B cell (primary cell): Measurements from ENCODE around the gene AP3B2. TPM values are rescaled to one million over a fixed set of nuclear protein-coding genes. Genes with fewer than 3 reads are reported as not detected.
"Not testable (repeated sequence)": the region's sequence is repeated elsewhere in the genome, so short reads cannot be mapped to it uniquely, and the experiment has no call there.

Experiments used
- ATAC-seq: fragments of 200-7000 bp; cut with Tn5 transposase; one replicate; pipeline ENCODE4 v1.10.0; 2021; ENCODE audit warnings: low read depth, mild to moderate bottlenecking, moderate number of reproducible peaks, moderate library complexity
- CTCF ChIA-PET: fragments of 350-600 bp; sonication (Branson Sonifier 250); formaldehyde crosslinking; loops from one replicate; lab custom pipeline; 2021; ENCODE audit warnings: antibody characterized with exemption, inconsistent platforms; lab: Charles Lee
- POLR2A ChIA-PET: fragments of 350-600 bp; sonication (Branson Sonifier 250); formaldehyde crosslinking; loops from one replicate; lab custom pipeline; 2021; ENCODE audit warnings: antibody characterized with exemption; lab: Charles Lee
- DNase-seq: peaks from one replicate; pipeline ENCODE4 v3.0.0; 2013
- H2AFZ ChIP-seq: 2 replicates; pipeline ENCODE4 v1.6.1; 2012; ENCODE audit warnings: mild to moderate bottlenecking, low read depth, low read length; ENCODE audit not compliant: insufficient read depth, poor library complexity, severe bottlenecking
- H3K27ac ChIP-seq, 2 donors: 1 replicate in 1 of 2; 2 replicates in 1 of 2; pipeline ENCODE4 v1.5.1; 2012 to 2013; ENCODE audit warnings: low read length in 2 of 2, mild to moderate bottlenecking in 2 of 2, moderate library complexity in 1 of 2
- H3K27me3 ChIP-seq, 4 experiments: fragments of 200-600 bp in 1 of 4; sonication (generic) in 1 of 4; replicated peaks in 1 of 4; 1 replicate in 2 of 4; 2 replicates in 2 of 4; pipeline versions ENCODE4 v1.6.1 to v1.7.0; 2013 to 2016; ENCODE audit warnings: low read length in 3 of 4, mild to moderate bottlenecking in 2 of 4, mixed read lengths in 1 of 4, moderate library complexity in 1 of 4; ENCODE audit not compliant: insufficient read depth in 4 of 4, control insufficient read depth in 3 of 4; ENCODE audit errors: control extremely low read depth in 1 of 4
- H3K36me3 ChIP-seq, 2 experiments: replicated peaks in 1 of 2; 1 replicate in 1 of 2; 2 replicates in 1 of 2; pipeline versions ENCODE4 v1.6.1 to v1.7.1; 2013; ENCODE audit warnings: low read length in 1 of 2; ENCODE audit not compliant: insufficient read depth in 2 of 2, control insufficient read depth in 1 of 2; ENCODE audit errors: control extremely low read depth in 1 of 2, extremely low read depth in 1 of 2
- H3K4me1 ChIP-seq, 2 donors: fragments of 200-600 bp in 1 of 2; sonication (generic) in 1 of 2; 1 replicate in 1 of 2; 2 replicates in 1 of 2; pipeline versions ENCODE4 v1.5.1 to v1.6.1; 2013 to 2017; ENCODE audit warnings: low read length in 2 of 2; ENCODE audit not compliant: control insufficient read depth in 2 of 2, insufficient read depth in 2 of 2
- H3K4me2 ChIP-seq: replicated peaks from 2 replicates; pipeline ENCODE3; 2012; ENCODE audit warnings: mild to moderate bottlenecking, low read depth, low read length; ENCODE audit not compliant: poor library complexity, severe bottlenecking
- H3K4me3 ChIP-seq, 5 experiments: fragments of 200-600 bp in 1 of 5; sonication (generic) in 1 of 5; 1 replicate in 3 of 5; 2 replicates in 2 of 5; pipeline versions ENCODE4 v1.5.1 to v1.7.0; 2011 to 2016; ENCODE audit warnings: low read length in 4 of 5, mild to moderate bottlenecking in 4 of 5, low read depth in 2 of 5, control low read depth in 1 of 5, moderate library complexity in 1 of 5; ENCODE audit not compliant: insufficient read depth in 1 of 5; ENCODE audit errors: control extremely low read depth in 1 of 5, extremely low read depth in 1 of 5
- H3K79me2 ChIP-seq: fragments of 200-600 bp; sonication (generic); one replicate; pipeline ENCODE4 v1.6.0; 2016; ENCODE audit warnings: low read length; ENCODE audit not compliant: control insufficient read depth, insufficient read depth
- H3K9ac ChIP-seq: fragments of 200-600 bp; sonication (generic); 2 replicates; pipeline ENCODE4 v1.6.1; 2017; ENCODE audit warnings: mild to moderate bottlenecking, low read length, moderate library complexity
- H3K9me3 ChIP-seq, 3 donors: one replicate each; pipeline versions ENCODE4 v1.6.1 to v1.7.1; 2013; ENCODE audit warnings: low read length in 2 of 3; ENCODE audit not compliant: control insufficient read depth in 2 of 3, insufficient read depth in 1 of 3; ENCODE audit errors: control extremely low read depth in 1 of 3
- H4K20me1 ChIP-seq: 2 replicates; pipeline ENCODE4 v1.6.0; 2012; ENCODE audit warnings: mild to moderate bottlenecking, low read length; ENCODE audit not compliant: insufficient read depth, control insufficient read depth, poor library complexity, severe bottlenecking
- H3K27ac Mint-ChIP-seq: one replicate; pipeline ENCODE4 v1.8.0; 2021; ENCODE audit warnings: mixed read lengths
- H3K27me3 Mint-ChIP-seq: one replicate; pipeline ENCODE4 v1.8.0; 2021; ENCODE audit warnings: mixed read lengths
- H3K4me1 Mint-ChIP-seq: one replicate; pipeline ENCODE4 v1.8.0; 2021; ENCODE audit warnings: mixed read lengths
- H3K4me3 Mint-ChIP-seq: one replicate; pipeline ENCODE4 v1.8.0; 2021; ENCODE audit warnings: mixed read lengths
- H3K9me3 Mint-ChIP-seq: one replicate; pipeline ENCODE4 v1.8.0; 2022; ENCODE audit warnings: mixed read lengths; ENCODE audit not compliant: insufficient read depth
- WGBS: methylation state at CpG from one replicate; pipeline ENCODE4 v1.1.5; 2013; ENCODE audit warnings: missing lambda C conversion rate; ENCODE audit not compliant: insufficient coverage; 5-methylcytosine and 5-hydroxymethylcytosine counted together
- intact Hi-C: fragments of 100-400 bp; cut with micrococcal nuclease; formaldehyde crosslinking; loops from one replicate; pipeline ENCODE4 v1.10.0; 2022
- polyA plus RNA-seq: library from polyadenylated mRNA; depleted of rRNA; stranded (reverse); fragments of >200 nt; gene quantifications from 2 replicates; pipeline ENCODE4 v1.2.3, GENCODE V29; 2012
- total RNA-seq, 2 donors: library from RNA; stranded (reverse); fragments of 120-200 nt in 1 of 2; gene quantifications; 1 replicate in 1 of 2; 2 replicates in 1 of 2; pipeline versions ENCODE4 v1.2.3 to v1.2.4, GENCODE V29; 2013 to 2022
- TF ChIP-seq, protein P1 (sequence below): fragments of 200-600 bp; IDR thresholded peaks from one replicate; pipeline ENCODE4 v1.8.0; 2022; ENCODE audit warnings: antibody characterized with exemption, mild to moderate bottlenecking

AP3B2 gene
- total and polyA plus RNA-seq, 2 donors (not counting 1 experiment from before 2014, with no cell fraction given), result 0.15 to 0.37 TPM

DNA sequence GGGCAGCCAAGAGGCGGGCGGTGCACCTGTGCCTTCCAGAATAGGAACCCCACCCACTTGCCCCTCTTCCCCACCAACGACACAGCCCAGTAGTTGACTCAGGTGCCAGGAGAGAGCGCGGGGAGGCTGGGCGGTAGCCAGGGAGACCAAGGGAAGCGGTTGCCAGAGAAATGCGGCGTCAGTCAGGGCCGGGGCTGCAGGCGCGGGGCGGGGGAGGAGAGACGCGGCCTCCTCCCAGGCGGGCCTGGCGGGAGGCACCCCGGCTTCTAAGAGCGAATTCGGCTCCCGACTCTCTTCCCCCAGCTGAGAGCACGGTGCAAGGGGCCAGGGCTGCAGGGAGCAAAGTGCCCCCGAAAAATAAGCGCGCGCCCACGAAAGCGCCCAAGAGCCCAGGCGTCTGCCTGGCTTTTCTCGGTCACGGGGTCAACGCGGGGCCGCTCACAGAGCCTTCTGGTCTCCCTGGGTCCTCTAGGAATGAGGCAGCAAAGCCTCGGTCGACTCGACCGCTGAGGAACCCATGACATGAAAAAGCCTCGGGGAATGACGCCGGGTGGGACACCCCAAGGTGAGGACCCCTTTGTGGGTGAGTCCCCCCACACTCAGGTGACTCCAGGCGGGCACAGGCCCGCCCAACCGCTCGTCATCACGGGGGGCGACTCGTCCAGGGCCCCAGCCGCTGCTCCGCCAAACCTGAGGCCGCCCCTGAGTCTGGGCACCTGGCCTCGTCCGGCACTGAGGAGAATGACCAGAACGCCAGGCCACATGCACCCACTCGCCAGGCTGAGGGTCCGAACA lies 63.2 kb downstream of the AP3B2 start:
- WGBS, result 27% methylated on average over 54 of the region's 56 CpGs
- Histone ChIP-seq H3K27ac (no peak overlapping the region), H4K20me1 (no peaks in the 10 kb centered on the region), H3K4me3 (peak overlapping the region in 1 of 5 experiments; percentile 65), H2AFZ (peak overlapping the region; percentile 73), H3K4me1 (peaks cover 11 to 20% of the 10 kb centered on the region in 2 donors), H3K36me3 (no peaks in the 10 kb centered on the region), H3K4me2 (peak overlapping the region; percentile 94), H3K9me3 (peaks cover 0 to 24% (median 0%) of the 10 kb centered on the region in 3 donors), H3K79me2 (no peaks in the 10 kb centered on the region), H3K27me3 (peaks cover 0 to 60% (median 33%) of the 10 kb centered on the region in 4 experiments), H3K9ac (peak overlapping the region; percentile 64)
- no peaks in the 10 kb centered on the region for H3K9me3 Mint-ChIP-seq
- peaks cover 12% of the 10 kb centered on the region for H3K4me1 Mint-ChIP-seq
- CTCF ChIA-PET, result no interaction called here
- POLR2A ChIA-PET, result no interaction called here
- intact Hi-C loops, result no loop called here
- peak; percentile 9 for DNase-seq
- peak overlapping the region; percentile 69 for H3K4me3 Mint-ChIP-seq
- TF ChIP-seq, protein P1, sequence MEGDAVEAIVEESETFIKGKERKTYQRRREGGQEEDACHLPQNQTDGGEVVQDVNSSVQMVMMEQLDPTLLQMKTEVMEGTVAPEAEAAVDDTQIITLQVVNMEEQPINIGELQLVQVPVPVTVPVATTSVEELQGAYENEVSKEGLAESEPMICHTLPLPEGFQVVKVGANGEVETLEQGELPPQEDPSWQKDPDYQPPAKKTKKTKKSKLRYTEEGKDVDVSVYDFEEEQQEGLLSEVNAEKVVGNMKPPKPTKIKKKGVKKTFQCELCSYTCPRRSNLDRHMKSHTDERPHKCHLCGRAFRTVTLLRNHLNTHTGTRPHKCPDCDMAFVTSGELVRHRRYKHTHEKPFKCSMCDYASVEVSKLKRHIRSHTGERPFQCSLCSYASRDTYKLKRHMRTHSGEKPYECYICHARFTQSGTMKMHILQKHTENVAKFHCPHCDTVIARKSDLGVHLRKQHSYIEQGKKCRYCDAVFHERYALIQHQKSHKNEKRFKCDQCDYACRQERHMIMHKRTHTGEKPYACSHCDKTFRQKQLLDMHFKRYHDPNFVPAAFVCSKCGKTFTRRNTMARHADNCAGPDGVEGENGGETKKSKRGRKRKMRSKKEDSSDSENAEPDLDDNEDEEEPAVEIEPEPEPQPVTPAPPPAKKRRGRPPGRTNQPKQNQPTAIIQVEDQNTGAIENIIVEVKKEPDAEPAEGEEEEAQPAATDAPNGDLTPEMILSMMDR, result no peak
- no peak for ATAC-seq
- H3K27me3 Mint-ChIP-seq, result peaks cover 55% of the 10 kb centered on the region
- H3K27ac Mint-ChIP-seq, result no peak overlapping the region

DNA sequence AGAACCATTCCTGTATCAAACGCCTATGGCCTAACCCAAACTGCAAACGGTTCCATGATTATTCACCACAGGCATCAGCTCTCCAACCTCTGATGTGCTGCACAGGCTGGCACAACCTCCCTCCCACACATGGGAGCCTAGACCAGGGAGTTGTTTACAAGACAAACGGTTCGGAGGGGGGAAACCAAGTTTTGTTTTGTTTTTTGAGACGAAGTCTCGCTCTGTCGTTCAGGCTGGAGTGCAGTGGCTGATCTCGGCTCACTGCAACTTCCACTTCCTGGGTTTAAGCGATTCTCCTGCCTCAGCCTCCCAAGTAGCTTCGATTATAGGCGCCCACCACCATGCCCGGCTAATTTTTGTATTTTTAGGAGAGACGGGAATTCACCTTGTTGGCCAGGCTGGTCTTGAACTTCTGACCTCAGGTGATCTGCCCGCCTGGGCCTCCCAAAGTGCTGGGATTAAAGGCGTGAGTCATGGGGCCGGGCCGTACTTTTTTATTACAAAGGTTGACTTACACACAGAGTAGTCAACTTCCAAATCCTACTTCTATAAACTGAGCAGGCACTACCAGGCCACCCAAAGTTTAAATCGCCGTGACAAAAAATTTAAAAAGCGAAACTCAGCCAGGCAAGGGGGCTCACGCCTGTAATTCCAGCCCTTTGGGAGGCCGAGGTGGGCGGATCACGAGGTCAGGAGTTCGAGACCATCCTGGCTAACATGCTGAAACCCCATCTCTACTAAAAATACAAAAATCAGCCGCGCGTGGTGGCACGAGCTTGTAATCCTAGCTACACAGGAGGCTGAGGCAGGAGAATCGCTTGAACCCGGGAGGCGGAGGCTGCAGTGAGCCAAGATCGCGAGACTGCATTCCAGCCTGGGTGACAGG lies 64.5 kb downstream of the AP3B2 start:
- Histone ChIP-seq H3K9me3 (peaks cover 0 to 24% (median 0%) of the 10 kb centered on the region in 3 donors), H3K4me1 (peaks cover 11 to 20% of the 10 kb centered on the region in 2 donors), H3K27me3 (peaks cover 0 to 63% (median 41%) of the 10 kb centered on the region in 4 experiments)
- H3K4me3 ChIP-seq, H3K79me2 ChIP-seq, POLR2A ChIA-PET, H4K20me1 ChIP-seq, H3K36me3 ChIP-seq, H3K4me2 ChIP-seq, ATAC-seq, intact Hi-C loops, H3K9me3 Mint-ChIP-seq, H3K27ac Mint-ChIP-seq, H3K9ac ChIP-seq, H2AFZ ChIP-seq, DNase-seq, H3K27ac ChIP-seq: not testable (repeated sequence)
- Mint-ChIP-seq H3K4me1 (peaks cover 12% of the 10 kb centered on the region), H3K27me3 (peaks cover 62% of the 10 kb centered on the region), H3K4me3 (peak overlapping the region; percentile 24)
- CTCF ChIA-PET, result interaction anchor here (1.1 kb wide), 1 partner anchor 9 kb away, joined by 4 read pairs; no protein-coding TSS in a partner anchor
- WGBS, result 93% methylated on average over 29 of the region's 34 CpGs
